HL-60 (cell line): Measurements from ENCODE around the gene COL6A3.
"Not testable (repeated sequence)": the region's sequence is repeated elsewhere in the genome, so short reads cannot be mapped to it uniquely, and the experiment has no call there.

Source experiments
- DNase-seq, 2 experiments: peaks; one replicate each; pipeline ENCODE4 v3.0.0-alpha.2; 2010 to 2020; ENCODE audit warnings: low read depth in 1 of 2, low spot score in 1 of 2
- H3K27ac ChIP-seq: fragments of 250-450 bp; sonication (Bioruptor Pico); replicated peaks from 2 replicates; pipeline ENCODE4 v1.5.1; 2020; ENCODE audit warnings: mild to moderate bottlenecking, moderate library complexity
- H3K27me3 ChIP-seq: fragments of 250-450 bp; sonication (Bioruptor Pico); 2 replicates; pipeline ENCODE4 v1.5.1; 2021; ENCODE audit warnings: mild to moderate bottlenecking, moderate library complexity; ENCODE audit not compliant: insufficient read depth, poor library complexity, severe bottlenecking
- H3K4me3 ChIP-seq: replicated peaks from 2 replicates; pipeline ENCODE4 v1.5.1; 2011; ENCODE audit warnings: mild to moderate bottlenecking, control low read depth, low read length; ENCODE audit not compliant: insufficient read depth
- GABPA ChIP-seq: IDR thresholded peaks from 2 replicates; pipeline ENCODE4 v1.6.1; 2012; ENCODE audit warnings: low read depth
- POLR2AphosphoS5 ChIP-seq: IDR thresholded peaks from 2 replicates; pipeline ENCODE4 v1.6.1; 2012; ENCODE audit warnings: low read depth
- SPI1 ChIP-seq: IDR thresholded peaks from 2 replicates; pipeline ENCODE4 v1.6.1; 2012; ENCODE audit warnings: low read depth, mild to moderate bottlenecking, borderline replicate concordance
- TF ChIP-seq, protein P1 (sequence below): IDR thresholded peaks from 2 replicates; pipeline ENCODE4 v1.6.1; 2012; ENCODE audit warnings: low read depth; ENCODE audit not compliant: insufficient replicate concordance
- TF ChIP-seq, protein P2 (sequence below): IDR thresholded peaks from one replicate; pipeline ENCODE4 v1.5.1; 2011; ENCODE audit warnings: low read length, control low read depth, inconsistent platforms; ENCODE audit not compliant: insufficient read depth

COL6A3 gene

DNA sequence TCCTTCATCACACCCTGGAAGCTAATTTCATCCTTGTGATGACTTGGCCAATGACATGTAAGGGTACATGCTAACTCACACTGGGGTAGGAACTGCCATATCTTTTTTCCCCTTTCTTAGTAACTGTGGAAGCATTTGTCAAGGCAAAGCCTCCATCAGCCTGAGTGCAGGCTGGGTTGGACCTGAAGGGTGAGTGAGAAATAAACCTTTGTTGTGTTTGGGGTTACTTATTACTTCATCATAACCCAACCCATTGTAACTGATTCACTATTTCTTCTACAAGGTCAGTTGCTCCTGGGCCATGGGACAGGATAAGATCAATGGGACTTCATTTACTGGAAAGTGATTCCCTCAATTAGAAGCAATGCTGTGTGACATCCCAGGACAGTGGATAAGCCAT lies 108.4 kb downstream of the COL6A3 start:
- no peak for DNase-seq
- H3K27me3 ChIP-seq, result no peaks in the 10 kb centered on the region
- H3K27ac ChIP-seq, result no peak overlapping the region
- H3K4me3 ChIP-seq, result no peak overlapping the region
- TF ChIP-seq, protein P1, sequence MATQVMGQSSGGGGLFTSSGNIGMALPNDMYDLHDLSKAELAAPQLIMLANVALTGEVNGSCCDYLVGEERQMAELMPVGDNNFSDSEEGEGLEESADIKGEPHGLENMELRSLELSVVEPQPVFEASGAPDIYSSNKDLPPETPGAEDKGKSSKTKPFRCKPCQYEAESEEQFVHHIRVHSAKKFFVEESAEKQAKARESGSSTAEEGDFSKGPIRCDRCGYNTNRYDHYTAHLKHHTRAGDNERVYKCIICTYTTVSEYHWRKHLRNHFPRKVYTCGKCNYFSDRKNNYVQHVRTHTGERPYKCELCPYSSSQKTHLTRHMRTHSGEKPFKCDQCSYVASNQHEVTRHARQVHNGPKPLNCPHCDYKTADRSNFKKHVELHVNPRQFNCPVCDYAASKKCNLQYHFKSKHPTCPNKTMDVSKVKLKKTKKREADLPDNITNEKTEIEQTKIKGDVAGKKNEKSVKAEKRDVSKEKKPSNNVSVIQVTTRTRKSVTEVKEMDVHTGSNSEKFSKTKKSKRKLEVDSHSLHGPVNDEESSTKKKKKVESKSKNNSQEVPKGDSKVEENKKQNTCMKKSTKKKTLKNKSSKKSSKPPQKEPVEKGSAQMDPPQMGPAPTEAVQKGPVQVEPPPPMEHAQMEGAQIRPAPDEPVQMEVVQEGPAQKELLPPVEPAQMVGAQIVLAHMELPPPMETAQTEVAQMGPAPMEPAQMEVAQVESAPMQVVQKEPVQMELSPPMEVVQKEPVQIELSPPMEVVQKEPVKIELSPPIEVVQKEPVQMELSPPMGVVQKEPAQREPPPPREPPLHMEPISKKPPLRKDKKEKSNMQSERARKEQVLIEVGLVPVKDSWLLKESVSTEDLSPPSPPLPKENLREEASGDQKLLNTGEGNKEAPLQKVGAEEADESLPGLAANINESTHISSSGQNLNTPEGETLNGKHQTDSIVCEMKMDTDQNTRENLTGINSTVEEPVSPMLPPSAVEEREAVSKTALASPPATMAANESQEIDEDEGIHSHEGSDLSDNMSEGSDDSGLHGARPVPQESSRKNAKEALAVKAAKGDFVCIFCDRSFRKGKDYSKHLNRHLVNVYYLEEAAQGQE, result no peak
- TF ChIP-seq SPI1 (no peak), GABPA (no peak), POLR2AphosphoS5 (no peak)
- TF ChIP-seq, protein P2, sequence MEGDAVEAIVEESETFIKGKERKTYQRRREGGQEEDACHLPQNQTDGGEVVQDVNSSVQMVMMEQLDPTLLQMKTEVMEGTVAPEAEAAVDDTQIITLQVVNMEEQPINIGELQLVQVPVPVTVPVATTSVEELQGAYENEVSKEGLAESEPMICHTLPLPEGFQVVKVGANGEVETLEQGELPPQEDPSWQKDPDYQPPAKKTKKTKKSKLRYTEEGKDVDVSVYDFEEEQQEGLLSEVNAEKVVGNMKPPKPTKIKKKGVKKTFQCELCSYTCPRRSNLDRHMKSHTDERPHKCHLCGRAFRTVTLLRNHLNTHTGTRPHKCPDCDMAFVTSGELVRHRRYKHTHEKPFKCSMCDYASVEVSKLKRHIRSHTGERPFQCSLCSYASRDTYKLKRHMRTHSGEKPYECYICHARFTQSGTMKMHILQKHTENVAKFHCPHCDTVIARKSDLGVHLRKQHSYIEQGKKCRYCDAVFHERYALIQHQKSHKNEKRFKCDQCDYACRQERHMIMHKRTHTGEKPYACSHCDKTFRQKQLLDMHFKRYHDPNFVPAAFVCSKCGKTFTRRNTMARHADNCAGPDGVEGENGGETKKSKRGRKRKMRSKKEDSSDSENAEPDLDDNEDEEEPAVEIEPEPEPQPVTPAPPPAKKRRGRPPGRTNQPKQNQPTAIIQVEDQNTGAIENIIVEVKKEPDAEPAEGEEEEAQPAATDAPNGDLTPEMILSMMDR, result no peak

DNA sequence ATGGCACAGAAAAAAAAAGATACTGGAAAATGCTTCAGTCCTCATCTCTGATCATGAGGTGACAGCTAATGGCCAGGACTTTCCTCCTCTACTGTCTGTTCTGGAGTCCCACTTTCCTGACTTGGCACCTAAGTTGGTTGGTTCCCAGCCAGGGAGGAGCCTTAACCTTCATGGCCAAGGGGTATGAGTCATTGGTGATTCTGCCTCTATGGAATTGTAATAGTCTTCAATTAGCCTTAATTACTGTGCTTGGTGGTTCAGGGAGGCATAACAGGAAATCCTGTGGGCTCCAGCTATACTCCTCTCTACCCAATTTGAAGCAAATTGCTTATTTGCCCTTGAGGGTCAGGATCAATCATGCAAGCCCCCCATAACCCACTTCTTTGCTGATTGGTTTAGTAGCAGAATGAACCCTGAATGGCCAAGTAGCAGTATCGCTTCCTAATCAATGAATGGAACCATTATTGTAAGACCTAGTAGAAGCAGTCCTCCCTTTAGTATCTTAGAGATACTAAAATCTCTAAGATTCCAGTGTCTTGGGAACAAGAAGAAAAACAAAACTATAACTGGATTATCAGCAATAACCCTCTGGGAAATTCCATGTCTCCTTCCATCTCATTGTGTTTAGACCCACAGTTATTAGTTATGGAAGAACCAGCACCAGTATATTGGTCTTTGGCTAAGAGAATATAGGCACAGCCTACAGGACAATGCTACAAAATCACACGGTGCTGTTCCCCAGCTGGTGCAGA lies 109.0 kb downstream of the COL6A3 start:
- TF ChIP-seq GABPA, result no peak
- TF ChIP-seq, protein P2, result no peak
- no peak for TF ChIP-seq POLR2AphosphoS5
- TF ChIP-seq SPI1, result no peak
- TF ChIP-seq, protein P1, result no peak
- H3K27ac ChIP-seq, result no peak overlapping the region
- no peak overlapping the region for H3K4me3 ChIP-seq
- H3K27me3 ChIP-seq, result no peaks in the 10 kb centered on the region
- DNase-seq, result no peak

DNA sequence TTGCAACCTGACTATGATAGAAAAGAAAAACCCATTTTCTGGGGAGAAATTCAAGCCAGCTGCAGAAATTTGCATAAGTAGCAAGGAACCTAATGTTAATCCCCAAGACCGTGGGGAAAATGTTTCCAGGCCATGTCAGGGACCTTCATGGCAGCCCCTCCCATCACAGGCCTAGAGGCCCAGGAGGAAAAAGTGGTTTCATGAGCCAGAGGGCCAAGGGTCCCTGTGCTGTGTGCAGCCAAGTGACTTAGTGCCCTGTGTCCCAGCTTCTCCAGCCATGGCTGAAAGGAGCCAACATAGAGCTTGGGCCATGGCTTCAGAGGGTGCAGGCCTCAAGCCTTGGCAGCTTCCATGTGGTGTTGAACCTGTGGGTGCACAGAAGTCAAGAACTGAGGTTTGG lies 110.7 kb downstream of the COL6A3 start:
- H3K27ac ChIP-seq, H3K27me3 ChIP-seq, DNase-seq, H3K4me3 ChIP-seq: not testable (repeated sequence)

DNA sequence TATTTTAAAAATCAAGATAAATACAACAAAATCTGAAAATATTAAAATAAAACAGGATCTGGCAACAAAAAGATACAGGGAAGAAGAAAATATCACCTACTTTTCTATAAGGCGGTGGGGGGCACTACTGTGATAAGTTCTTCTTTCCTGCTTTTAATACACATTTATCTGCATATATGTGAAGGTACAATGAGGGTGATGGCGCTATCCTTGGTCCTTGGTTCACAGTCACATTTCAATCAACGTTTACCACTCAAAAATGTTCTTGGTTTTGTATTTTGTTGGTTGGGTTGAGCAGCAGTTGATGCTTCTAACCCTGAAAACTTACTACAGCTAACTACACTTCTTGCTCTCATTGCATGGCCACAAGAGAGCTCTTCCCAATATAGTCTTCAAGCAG lies 112.4 kb downstream of the COL6A3 start:
- Histone ChIP-seq H3K27ac (no peak overlapping the region), H3K27me3 (no peaks in the 10 kb centered on the region), H3K4me3 (no peak overlapping the region)
- DNase-seq, result no peak
- no peak for TF ChIP-seq SPI1
- TF ChIP-seq GABPA, result no peak

DNA sequence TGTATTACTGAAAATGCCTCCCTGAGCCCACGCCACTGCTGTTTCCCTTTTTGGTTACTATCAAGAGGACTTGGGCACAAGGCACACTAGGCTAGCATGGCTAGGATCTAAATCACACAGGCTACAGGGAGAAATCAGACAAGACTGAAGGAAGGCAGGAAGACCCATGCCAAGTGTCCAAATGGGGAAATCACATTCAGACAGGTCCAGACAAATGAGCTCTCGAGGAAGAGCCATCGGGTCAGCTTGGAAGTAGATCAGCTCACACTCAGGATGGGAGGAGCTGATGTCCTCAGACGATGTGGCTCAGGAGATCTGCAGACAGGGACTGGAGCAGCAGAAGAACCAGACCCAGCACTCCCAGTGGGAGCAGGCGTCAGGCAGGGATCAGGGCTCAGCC lies 113.2 kb downstream of the COL6A3 start:
- no peak overlapping the region for H3K27ac ChIP-seq
- H3K4me3 ChIP-seq, result no peak overlapping the region
- no peaks in the 10 kb centered on the region for H3K27me3 ChIP-seq
- TF ChIP-seq, protein P2, result no peak
- TF ChIP-seq SPI1 (no peak), GABPA (no peak)
- DNase-seq, result no peak
